ENCODE measurements around the gene CHCHD1.

The CHCHD1 gene

GRCh38 chr10:73813333-73813732 is 31.5 kb downstream of the CHCHD1 start:
- no peak for DNase-seq (ENCODE audit: low read depth)
- H3K4me3 ChIP-seq (ENCODE audit: low read length) = no peak overlapping the region
- TF ChIP-seq, protein P1, sequence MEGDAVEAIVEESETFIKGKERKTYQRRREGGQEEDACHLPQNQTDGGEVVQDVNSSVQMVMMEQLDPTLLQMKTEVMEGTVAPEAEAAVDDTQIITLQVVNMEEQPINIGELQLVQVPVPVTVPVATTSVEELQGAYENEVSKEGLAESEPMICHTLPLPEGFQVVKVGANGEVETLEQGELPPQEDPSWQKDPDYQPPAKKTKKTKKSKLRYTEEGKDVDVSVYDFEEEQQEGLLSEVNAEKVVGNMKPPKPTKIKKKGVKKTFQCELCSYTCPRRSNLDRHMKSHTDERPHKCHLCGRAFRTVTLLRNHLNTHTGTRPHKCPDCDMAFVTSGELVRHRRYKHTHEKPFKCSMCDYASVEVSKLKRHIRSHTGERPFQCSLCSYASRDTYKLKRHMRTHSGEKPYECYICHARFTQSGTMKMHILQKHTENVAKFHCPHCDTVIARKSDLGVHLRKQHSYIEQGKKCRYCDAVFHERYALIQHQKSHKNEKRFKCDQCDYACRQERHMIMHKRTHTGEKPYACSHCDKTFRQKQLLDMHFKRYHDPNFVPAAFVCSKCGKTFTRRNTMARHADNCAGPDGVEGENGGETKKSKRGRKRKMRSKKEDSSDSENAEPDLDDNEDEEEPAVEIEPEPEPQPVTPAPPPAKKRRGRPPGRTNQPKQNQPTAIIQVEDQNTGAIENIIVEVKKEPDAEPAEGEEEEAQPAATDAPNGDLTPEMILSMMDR (IDR thresholded peaks at IDR 0.05; ENCODE audit: insufficient read depth, low read depth, low read length, missing control alignments) = no peak

DNA sequence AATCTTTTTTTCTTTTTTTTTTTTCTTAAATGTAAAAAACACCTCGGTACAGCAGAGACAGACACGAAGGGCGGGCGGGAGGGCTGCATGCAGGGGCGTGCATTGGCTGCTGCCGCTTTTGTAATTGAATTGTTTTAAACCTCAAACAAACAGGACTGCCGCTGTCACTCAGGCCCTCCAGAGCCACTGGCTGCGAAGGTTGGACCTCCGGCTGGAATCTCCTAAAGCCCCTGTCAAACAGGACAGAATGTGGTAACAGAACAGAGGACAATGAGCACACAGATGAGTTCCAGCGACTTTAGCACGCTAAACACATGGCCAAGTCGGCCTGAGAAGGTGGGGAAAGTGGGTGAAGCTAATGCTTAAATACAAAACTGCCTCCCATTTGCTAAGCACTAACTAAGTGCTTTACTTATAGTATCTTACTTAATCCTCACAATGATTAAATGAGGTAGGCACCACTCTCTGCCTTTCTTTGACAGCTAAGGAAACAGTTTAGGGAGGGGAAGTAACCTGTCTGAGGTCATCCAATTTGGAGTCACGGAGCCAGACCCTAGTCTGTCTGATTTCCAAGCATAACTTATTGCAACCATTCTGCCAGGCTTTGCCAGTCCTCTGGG is 32.5 kb downstream of the CHCHD1 start:
- TF ChIP-seq, protein P1 (IDR thresholded peaks at IDR 0.05; ENCODE audit: insufficient read depth, low read depth, low read length, missing control alignments) = no peak
- DNase-seq (ENCODE audit: low read depth) = no peak
- H3K4me3 ChIP-seq (ENCODE audit: low read length) = no peak overlapping the region

DNA sequence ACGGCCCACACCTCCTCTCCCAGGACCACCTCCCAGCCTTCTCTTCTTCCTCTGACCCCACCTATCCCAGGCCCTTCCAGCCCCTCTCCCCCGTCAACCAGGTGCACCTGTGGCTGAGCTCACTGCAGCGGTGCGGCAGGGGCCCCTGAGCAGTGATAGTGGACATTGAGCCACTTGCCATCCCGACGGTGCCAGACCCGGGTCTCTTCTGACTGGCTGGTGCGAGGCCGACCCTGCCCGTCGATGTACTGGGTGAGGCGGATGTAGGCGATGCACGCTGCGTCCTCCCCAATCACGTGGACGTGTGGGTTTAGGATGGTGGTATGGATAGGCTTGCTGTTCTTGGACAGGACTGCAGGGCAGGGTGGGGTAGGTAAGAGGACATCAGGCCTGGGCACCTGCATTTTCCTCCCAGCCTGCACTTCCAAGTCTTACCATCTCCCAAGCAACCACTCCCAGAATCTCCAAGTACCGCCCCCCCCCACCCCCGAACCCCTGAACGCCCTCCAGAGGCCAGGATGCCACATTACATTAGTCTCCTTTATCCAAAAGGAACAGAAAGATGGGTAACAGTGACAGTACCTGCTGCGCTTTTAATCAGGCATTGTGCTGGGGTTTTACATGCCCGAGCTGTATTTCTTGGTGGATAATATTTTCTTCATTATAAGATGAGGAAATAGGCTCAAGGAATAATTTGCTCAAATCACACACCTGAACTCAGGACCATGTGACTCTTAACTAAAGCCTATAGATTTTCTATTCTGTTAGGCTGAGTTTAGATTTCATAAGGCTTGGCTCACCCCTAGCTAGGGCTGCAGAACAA is 33.3 kb downstream of the CHCHD1 start:
- TF ChIP-seq, protein P1 (IDR thresholded peaks at IDR 0.05; ENCODE audit: insufficient read depth, low read depth, low read length, missing control alignments) = peak; percentile 33
- DNase-seq (ENCODE audit: low read depth) = peak; percentile 25

DNA sequence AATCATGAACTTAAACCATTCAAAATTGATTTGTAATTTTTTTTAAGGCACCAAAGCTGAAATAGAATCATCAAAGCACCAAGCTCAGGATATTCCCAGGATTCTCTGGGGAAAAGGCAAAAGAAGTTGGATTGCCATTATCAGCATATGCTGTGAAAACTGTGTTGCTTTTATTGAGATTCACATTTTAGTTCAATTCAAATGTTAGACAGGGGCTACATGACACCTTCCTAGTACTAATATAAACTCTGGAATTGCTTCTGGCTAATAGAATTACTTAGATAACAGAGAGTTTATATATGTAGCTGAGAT is 33.8 kb downstream of the CHCHD1 start:
- H3K4me3 ChIP-seq (ENCODE audit: low read length) = no peak overlapping the region
- TF ChIP-seq, protein P1 (IDR thresholded peaks at IDR 0.05; ENCODE audit: insufficient read depth, low read depth, low read length, missing control alignments) = no peak
- DNase-seq (ENCODE audit: low read depth) = no peak

More for the DNA sequence above, 33.3 kb downstream of the CHCHD1 start:
- H3K4me3 ChIP-seq (ENCODE audit: low read length) = no peak overlapping the region

- TF ChIP-seq, protein P1 (IDR thresholded peaks at IDR 0.05; ENCODE audit: insufficient read depth, low read depth, low read length, missing control alignments) = no peak
- no peak for DNase-seq (ENCODE audit: low read depth)
- no peak overlapping the region for H3K4me3 ChIP-seq (ENCODE audit: low read length)
Measured at GRCh38 chr10:73816917-73817729, 35.3 kb downstream of the CHCHD1 start.

GRCh38 chr10:73817826-73818225 is 36.0 kb downstream of the CHCHD1 start:
- no peak overlapping the region for H3K4me3 ChIP-seq (ENCODE audit: low read length)
- TF ChIP-seq, protein P1 (IDR thresholded peaks at IDR 0.05; ENCODE audit: insufficient read depth, low read depth, low read length, missing control alignments) = no peak

More at GRCh38 chr10:73817826-73818225, 36.0 kb downstream of the CHCHD1 start:
- DNase-seq (ENCODE audit: low read depth) = no peak
